ENCODE data around the gene OR5AR1.

OR5AR1 gene

GRCh38 chr11:56636861-56637260 lies 26.6 kb upstream of the OR5AR1 start:
- H3K36me3 ChIP-seq (replicated peaks; ENCODE audit: insufficient read depth, low read length): no peaks in the 10 kb centered on the region
- no peaks in the 10 kb centered on the region for H4K20me1 ChIP-seq (ENCODE audit: insufficient read depth, low read length)
- DNase-seq: no peak
- H3K9me3 ChIP-seq (replicated peaks; ENCODE audit: insufficient read depth, low read length): no peaks in the 10 kb centered on the region
- H3K27me3 ChIP-seq (replicated peaks; ENCODE audit: insufficient read depth, low read length): no peaks in the 10 kb centered on the region
- H3K27ac ChIP-seq (ENCODE audit: low read length): no peak overlapping the region
- no peaks in the 10 kb centered on the region for H3K4me1 ChIP-seq (ENCODE audit: low read length)
- no peak overlapping the region for H3K4me2 ChIP-seq (ENCODE audit: low read depth, low read length)
- H3K4me3 ChIP-seq (ENCODE audit: low read length): no peak overlapping the region
- H3K79me2 ChIP-seq (ENCODE audit: low read length): no peaks in the 10 kb centered on the region
- no peak overlapping the region for H2AFZ ChIP-seq (ENCODE audit: low read length)
- TF ChIP-seq, protein P1, sequence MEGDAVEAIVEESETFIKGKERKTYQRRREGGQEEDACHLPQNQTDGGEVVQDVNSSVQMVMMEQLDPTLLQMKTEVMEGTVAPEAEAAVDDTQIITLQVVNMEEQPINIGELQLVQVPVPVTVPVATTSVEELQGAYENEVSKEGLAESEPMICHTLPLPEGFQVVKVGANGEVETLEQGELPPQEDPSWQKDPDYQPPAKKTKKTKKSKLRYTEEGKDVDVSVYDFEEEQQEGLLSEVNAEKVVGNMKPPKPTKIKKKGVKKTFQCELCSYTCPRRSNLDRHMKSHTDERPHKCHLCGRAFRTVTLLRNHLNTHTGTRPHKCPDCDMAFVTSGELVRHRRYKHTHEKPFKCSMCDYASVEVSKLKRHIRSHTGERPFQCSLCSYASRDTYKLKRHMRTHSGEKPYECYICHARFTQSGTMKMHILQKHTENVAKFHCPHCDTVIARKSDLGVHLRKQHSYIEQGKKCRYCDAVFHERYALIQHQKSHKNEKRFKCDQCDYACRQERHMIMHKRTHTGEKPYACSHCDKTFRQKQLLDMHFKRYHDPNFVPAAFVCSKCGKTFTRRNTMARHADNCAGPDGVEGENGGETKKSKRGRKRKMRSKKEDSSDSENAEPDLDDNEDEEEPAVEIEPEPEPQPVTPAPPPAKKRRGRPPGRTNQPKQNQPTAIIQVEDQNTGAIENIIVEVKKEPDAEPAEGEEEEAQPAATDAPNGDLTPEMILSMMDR (IDR thresholded peaks at IDR 0.05; ENCODE audit: low read length): no peak
- TF ChIP-seq EZH2 (optimal IDR thresholded peaks at IDR 0.05; ENCODE audit: low read depth, low read length) (no peak), EZH2phosphoT487 (IDR thresholded peaks at IDR 0.05; ENCODE audit: low read length) (no peak)
- no peaks in the 10 kb centered on the region for H3F3A ChIP-seq (ENCODE audit: insufficient read depth, low read length)
- H3K9ac ChIP-seq (ENCODE audit: low read length): no peak overlapping the region
- no peaks in the 10 kb centered on the region for H3K9me2 ChIP-seq (replicated peaks; ENCODE audit: insufficient read depth, low read length)

DNA sequence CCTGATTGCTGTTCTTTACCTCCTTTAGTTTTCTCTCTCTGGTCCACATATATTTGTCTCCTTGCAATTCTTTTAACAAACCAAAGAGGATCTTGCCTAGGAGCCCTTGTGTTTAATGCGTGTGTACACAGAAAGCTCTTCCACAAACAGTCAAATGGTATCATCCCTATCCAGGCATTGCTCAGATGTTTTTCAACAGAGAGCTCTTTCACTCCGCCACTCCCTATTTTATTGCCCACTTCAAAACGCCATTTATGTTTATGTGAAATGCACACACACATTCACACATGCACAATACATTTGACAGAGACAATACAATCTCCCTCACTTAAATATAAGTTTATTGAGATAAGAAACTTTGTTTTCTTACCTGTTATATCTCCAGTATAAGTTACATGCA lies 26.0 kb upstream of the OR5AR1 start:
- Histone ChIP-seq H3K4me3 (ENCODE audit: low read length) (no peak overlapping the region), H3F3A (ENCODE audit: insufficient read depth, low read length) (no peaks in the 10 kb centered on the region), H3K9ac (ENCODE audit: low read length) (no peak overlapping the region), H3K27me3 (replicated peaks; ENCODE audit: insufficient read depth, low read length) (no peaks in the 10 kb centered on the region), H3K4me1 (ENCODE audit: low read length) (no peaks in the 10 kb centered on the region), H4K20me1 (ENCODE audit: insufficient read depth, low read length) (no peaks in the 10 kb centered on the region), H3K4me2 (ENCODE audit: low read depth, low read length) (no peak overlapping the region), H3K36me3 (replicated peaks; ENCODE audit: insufficient read depth, low read length) (no peaks in the 10 kb centered on the region), H2AFZ (ENCODE audit: low read length) (no peak overlapping the region), H3K9me3 (replicated peaks; ENCODE audit: insufficient read depth, low read length) (no peaks in the 10 kb centered on the region), H3K9me2 (replicated peaks; ENCODE audit: insufficient read depth, low read length) (no peaks in the 10 kb centered on the region), H3K27ac (ENCODE audit: low read length) (no peak overlapping the region), H3K79me2 (ENCODE audit: low read length) (no peaks in the 10 kb centered on the region)
- no peak for DNase-seq
- TF ChIP-seq EZH2 (optimal IDR thresholded peaks at IDR 0.05; ENCODE audit: low read depth, low read length) (no peak), EZH2phosphoT487 (IDR thresholded peaks at IDR 0.05; ENCODE audit: low read length) (no peak)
- TF ChIP-seq, protein P1 (IDR thresholded peaks at IDR 0.05; ENCODE audit: low read length): no peak

GRCh38 chr11:56642339-56642738 lies 21.1 kb upstream of the OR5AR1 start, which contains the start of gene OR5AP2:
Gene OR5AP2, minus strand, starts transcription at chr11:56642439. Its CDS starts 0 bp downstream, at chr11:56642439.
- Histone ChIP-seq H3K4me1 (ENCODE audit: low read length) (no peaks in the 10 kb centered on the region), H3K9me3 (replicated peaks; ENCODE audit: insufficient read depth, low read length) (no peaks in the 10 kb centered on the region), H4K20me1 (ENCODE audit: insufficient read depth, low read length) (no peaks in the 10 kb centered on the region), H3K27me3 (replicated peaks; ENCODE audit: insufficient read depth, low read length) (no peaks in the 10 kb centered on the region), H3K4me2 (ENCODE audit: low read depth, low read length) (no peak within 1 kb of the TSS), H3K9me2 (replicated peaks; ENCODE audit: insufficient read depth, low read length) (no peaks in the 10 kb centered on the region), H2AFZ (ENCODE audit: low read length) (no peak within 1 kb of the TSS), H3K4me3 (ENCODE audit: low read length) (no peak within 1 kb of the TSS), H3K9ac (ENCODE audit: low read length) (no peak within 1 kb of the TSS), H3K27ac (ENCODE audit: low read length) (no peak within 1 kb of the TSS), H3K79me2 (ENCODE audit: low read length) (no peaks in the 10 kb centered on the region), H3K36me3 (replicated peaks; ENCODE audit: insufficient read depth, low read length) (no peaks in the 10 kb centered on the region), H3F3A (ENCODE audit: insufficient read depth, low read length) (no peaks in the 10 kb centered on the region)
- DNase-seq: no peak
- TF ChIP-seq EZH2phosphoT487 (IDR thresholded peaks at IDR 0.05; ENCODE audit: low read length) (no peak), EZH2 (optimal IDR thresholded peaks at IDR 0.05; ENCODE audit: low read depth, low read length) (no peak)
- TF ChIP-seq, protein P1 (IDR thresholded peaks at IDR 0.05; ENCODE audit: low read length): no peak

All from MM.1S (cell line).